HG03103 (cell line): ENCODE measurements around the gene A2ML1.
"Not testable (repeated sequence)": the region's sequence is repeated elsewhere in the genome, so short reads cannot be mapped to it uniquely, and the experiment has no call there.

Experiments used
- ATAC-seq: cut with Tn5 transposase; IDR thresholded peaks from one replicate; pipeline ENCODE4 v1.9.1; 2021; ENCODE audit warnings: low read depth; ENCODE audit not compliant: unreplicated experiment

A2ML1 gene

GRCh38 chr12:8822298-8822697, at the start of gene A2ML1:
TSS of gene A2ML1 (plus strand) at chr12:8822621. CDS start at chr12:8822652, 31 bp downstream.
- no peak for ATAC-seq

- ATAC-seq: no peak
Measured at GRCh38 chr12:8773461-8773860, 49.0 kb upstream of the A2ML1 start.

DNA sequence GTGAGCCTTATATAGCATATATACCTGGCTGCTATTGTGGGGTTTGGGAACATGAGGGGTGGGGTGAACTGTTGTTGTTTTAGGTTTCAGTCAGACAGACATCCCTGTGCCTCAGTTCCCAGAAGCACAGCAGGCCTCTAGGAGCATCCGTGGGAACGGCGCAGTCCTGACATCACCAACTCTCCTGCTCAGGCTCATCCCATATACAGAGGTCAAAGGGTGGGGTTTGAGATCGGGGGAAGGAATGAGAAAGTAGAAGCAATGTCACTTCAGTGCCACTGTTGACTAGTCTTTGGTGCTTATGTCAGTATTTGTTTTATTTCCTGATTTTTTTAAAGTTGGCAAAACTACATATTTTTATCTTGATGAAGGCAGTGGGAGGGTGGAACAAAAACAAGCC, 43.1 kb upstream of the A2ML1 start:
- ATAC-seq: no peak

DNA sequence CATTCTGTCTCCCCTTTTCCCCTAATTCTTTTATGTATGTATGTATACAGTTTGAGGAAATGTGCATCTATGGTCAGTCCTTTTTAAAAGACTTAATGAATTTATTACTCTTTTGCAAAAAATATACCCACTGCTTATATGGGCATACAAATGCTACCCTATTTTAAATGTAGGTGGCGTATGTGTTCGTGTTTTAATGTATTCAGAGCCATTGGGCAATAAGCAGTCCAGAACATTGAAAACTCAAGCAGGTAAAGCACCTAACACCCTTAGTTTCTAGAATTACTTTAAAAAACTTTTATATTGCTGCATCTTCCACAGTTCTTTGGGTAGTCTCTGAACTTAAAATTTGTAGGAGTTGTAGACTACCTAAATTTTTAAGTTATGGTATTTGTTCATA, 42.6 kb upstream of the A2ML1 start:
- ATAC-seq: no peak

DNA sequence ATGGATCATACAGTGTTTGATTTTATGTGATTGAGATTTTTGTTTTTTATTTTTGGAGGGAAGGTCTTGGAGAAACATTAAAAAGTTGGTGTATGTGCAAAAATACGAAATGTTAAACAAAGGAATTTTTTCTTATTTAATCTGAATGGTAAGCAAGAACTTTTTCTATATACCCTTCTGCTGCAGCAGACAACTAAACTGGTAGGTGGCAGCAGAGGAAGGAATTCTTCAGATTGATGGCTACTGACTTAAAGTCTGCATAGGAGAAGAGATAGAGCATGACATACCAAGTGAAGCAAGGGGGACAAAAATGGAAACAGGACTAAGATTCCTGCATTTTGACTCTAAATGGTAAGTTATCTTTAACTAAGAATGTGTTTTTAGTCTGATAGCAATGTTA, 42.0 kb upstream of the A2ML1 start:
- no peak for ATAC-seq

- no peak for ATAC-seq
Measured at GRCh38 chr12:8781381-8782127, 40.9 kb upstream of the A2ML1 start.

DNA sequence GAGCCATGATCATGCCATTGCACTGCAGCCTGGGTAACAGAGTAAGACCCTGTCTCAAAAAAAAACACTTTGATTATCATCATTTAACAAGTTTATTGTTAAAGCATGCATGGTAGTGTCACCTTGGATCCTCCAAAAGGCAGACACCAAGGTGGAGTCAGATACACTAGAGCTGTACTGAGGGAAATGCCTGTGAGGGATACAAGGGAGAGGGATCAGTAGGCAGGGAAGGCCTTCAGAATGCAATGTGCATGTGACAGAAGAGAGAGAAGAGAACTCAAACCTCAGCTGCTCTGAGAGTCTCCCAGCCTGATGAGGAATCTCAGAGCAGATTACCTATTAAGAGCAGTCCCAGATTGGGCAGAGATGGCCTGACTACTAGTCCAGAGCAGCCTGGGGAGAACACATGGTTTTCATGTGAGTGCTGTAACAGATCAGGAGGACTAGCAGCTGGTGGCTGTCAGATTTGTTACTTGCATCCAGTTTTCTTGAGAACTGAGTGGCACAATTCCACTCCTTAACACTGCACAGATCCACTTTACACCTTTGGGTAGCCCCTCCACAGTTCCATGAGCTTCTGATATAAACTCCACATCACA, 38.0 kb upstream of the A2ML1 start:
- ATAC-seq: no peak

- ATAC-seq: no peak
Measured at GRCh38 chr12:8785499-8785898, 36.9 kb upstream of the A2ML1 start.

DNA sequence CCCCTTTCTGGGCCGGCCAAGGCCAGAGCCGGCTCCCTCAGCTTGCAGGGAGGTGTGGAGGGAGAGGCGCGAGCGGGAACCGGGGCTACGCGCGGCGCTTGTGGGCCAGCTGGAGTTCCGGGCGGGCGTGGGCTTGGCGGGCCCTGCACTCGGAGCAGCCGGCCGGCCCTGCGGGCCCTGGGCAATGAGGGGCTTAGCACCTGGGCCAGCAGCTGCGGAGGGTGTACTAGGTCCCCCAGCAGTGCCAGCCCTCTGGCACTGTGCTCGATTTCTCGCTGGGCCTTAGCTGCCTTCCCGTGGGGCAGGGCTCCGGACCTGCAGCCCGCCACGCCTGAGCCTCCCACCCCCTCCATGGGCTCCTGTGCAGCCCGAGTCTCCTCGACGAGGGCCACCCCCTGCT, 35.2 kb upstream of the A2ML1 start:
- not testable (repeated sequence) for ATAC-seq

- not testable (repeated sequence) for ATAC-seq
Measured at GRCh38 chr12:8788706-8789105, 33.7 kb upstream of the A2ML1 start.

GRCh38 chr12:8789341-8790013, 32.9 kb upstream of the A2ML1 start:
- not testable (repeated sequence) for ATAC-seq

- ATAC-seq: not testable (repeated sequence)
Measured at GRCh38 chr12:8793226-8793625, 29.2 kb upstream of the A2ML1 start.

DNA sequence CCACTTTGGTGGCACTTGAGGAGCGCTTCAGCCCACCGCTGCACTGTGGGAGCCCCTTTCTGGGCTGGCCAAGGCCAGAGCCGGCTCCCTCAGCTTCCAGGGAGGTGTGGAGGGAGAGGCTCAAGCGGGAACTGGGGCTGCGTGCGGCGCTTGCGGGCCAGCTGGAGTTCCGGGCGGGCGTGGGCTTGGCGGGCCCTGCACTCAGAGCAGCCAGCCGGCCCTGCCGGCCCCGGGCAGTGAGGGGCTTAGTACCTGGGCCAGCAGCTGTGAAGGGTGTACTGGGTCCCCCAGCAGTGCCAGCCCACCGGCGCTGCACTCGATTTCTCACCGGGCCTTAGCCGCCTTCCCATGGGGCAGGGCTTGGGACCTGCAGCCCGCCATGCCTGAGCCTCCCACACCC, 27.8 kb upstream of the A2ML1 start:
- not testable (repeated sequence) for ATAC-seq

DNA sequence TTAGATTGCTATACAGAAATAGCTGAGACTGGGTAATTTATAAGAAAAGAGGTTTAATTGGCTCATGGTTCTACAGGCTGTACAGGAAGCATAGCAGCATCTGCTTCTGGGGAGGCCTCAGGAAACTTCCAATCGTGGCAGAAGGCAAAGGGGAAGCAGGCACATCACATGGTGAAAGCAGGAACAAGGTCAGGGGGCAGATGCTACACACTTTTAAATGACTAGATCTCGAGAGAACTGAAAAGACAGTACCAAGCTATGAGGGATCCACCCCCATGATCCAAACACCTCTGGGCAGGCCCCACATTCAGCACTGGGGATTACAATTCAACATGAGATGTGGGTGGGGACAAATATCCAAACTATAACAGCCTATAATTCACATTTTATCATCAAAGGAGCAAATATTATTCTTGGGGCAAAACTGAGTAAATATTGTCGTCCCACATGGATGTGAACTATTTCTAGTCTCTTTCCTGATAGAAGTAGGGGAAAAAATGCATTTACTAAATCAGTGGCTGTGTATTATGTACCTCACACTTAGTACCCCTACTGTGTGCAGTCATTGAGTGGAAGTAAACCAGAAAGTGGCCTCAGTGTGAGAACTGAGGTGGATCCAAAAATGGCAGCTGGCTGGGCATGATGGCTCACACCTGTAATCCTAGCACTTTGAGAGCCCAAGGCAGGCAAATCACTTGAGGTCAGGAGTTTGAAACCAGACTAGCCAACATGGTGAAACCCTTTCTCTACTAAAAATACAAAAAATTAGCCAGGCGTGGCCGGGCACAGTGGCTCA, 25.4 kb upstream of the A2ML1 start:
- no peak for ATAC-seq

DNA sequence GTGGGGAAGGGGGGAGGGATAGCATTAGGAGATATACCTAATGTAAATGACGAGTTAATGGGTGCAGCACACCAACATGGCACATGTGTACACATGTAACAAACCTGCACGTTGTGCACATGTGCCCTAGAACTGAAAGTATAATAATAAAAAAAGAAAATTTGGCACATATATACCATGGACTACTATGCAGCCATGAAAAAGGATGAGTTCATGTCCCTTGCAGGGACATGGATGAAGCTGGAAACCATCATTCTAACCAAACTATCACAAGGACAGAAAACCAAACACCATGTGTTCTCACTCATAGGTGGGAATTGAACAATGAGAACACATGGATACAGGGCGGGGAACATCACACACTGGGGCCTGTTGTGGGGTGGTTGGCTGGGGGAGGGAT, 21.2 kb upstream of the A2ML1 start:
- ATAC-seq: not testable (repeated sequence)

DNA sequence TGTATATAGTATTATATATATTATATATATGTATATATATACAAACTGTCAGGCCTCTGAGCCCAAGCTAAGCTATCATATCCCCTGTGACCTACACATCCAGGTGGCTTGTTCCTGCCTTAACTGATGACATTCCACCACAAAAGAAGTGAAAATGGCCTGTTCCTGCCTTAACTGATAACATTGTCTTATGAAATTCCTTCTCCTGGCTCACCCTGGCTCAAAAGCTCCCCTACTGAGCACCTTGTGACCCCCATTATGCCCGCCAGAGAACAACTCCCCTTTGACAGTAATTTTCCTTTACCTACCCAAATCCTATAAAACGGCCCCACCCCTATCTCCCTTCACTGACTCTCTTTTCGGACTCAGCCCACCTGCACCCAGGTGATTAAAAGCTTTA, 17.6 kb upstream of the A2ML1 start:
- not testable (repeated sequence) for ATAC-seq

GRCh38 chr12:8805487-8805886, 16.9 kb upstream of the A2ML1 start:
- ATAC-seq: not testable (repeated sequence)

GRCh38 chr12:8807084-8807483, 15.3 kb upstream of the A2ML1 start:
- not testable (repeated sequence) for ATAC-seq

GRCh38 chr12:8810112-8810511, 12.3 kb upstream of the A2ML1 start:
- not testable (repeated sequence) for ATAC-seq

DNA sequence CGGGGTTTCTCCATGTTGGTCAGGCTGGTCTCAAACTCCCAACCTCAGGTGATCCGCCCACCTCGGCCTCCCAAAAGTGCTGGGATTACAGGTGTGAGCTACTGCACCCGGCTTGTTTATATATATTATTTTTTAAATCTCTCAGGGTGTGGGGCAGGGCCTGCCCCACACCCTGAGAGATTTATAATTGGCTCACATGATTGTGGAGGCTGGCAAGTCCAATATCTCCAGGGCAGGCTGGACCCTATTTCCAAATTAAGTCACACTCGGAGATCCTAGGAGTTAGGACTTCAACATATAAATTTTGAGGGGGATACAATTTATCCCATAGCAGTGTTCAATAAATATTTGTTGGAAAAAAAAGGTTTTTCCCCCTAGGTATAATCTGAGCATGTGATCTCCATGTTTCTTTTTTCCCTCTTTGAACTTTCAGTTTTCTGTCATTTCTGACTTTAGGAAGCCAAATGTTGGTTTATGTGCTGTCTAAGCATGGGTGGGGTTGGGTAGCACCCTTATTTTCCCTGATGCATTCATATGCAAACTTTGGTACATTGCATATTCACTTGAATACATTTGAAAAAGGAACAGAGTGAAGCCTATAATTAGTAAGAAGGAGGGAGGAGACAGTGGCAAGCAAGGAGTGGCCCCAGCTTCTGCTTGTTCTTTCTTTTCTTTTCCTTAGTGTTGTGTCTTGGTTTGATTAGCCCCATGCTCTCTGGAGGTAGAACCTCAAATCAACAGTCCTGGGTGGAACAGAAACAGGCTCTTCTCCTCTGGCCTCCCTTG, 8.7 kb upstream of the A2ML1 start:
- ATAC-seq: no peak
